CD8-positive, alpha-beta memory T cell (primary cell): ENCODE results near the gene SPTBN5. TPM values are rescaled to one million over a fixed set of nuclear protein-coding genes. Genes with fewer than 3 reads are reported as not detected.

Experiments used
- CTCF ChIA-PET: fragments of 350-600 bp; sonication (Branson Sonifier 250); formaldehyde crosslinking; loops from one replicate; lab custom pipeline; 2021; ENCODE audit warnings: antibody characterized with exemption; lab: Charles Lee
- POLR2A ChIA-PET: fragments of 350-600 bp; sonication (Branson Sonifier 250); formaldehyde crosslinking; loops from one replicate; lab custom pipeline; 2021; ENCODE audit warnings: antibody characterized with exemption; lab: Charles Lee
- DNase-seq, 5 donors: peaks; one replicate each; pipeline versions ENCODE4 v3.0.0 to v3.0.0-alpha.2; 2020 to 2022; ENCODE audit warnings: mixed read lengths in 1 of 5
- H3K27ac ChIP-seq: one replicate; pipeline ENCODE4 v1.7.0; 2013; ENCODE audit warnings: low read depth, mild to moderate bottlenecking, low read length, moderate library complexity
- H3K27me3 ChIP-seq: 2 replicates; pipeline ENCODE4 v1.7.0; 2013; ENCODE audit warnings: low read length, mild to moderate bottlenecking; ENCODE audit not compliant: insufficient read depth, poor library complexity, severe bottlenecking
- H3K36me3 ChIP-seq: 2 replicates; pipeline ENCODE4 v1.7.0; 2013; ENCODE audit warnings: mild to moderate bottlenecking, low read length, moderate library complexity; ENCODE audit not compliant: insufficient read depth
- H3K4me1 ChIP-seq: 2 replicates; pipeline ENCODE4 v1.7.0; 2013; ENCODE audit warnings: mild to moderate bottlenecking, low read length, moderate library complexity; ENCODE audit not compliant: insufficient read depth
- H3K4me3 ChIP-seq: 2 replicates; pipeline ENCODE4 v1.7.0; 2013; ENCODE audit warnings: mild to moderate bottlenecking, low read length
- H3K9me3 ChIP-seq: 2 replicates; pipeline ENCODE4 v1.7.0; 2013; ENCODE audit warnings: mild to moderate bottlenecking, low read length
- H3K27ac Mint-ChIP-seq, 8 donors: one replicate each; pipeline ENCODE4 v1.8.0; 2020 to 2021; ENCODE audit warnings: mixed read lengths in 8 of 8, mild to moderate bottlenecking in 6 of 8, inconsistent platforms in 3 of 8, moderate library complexity in 3 of 8
- H3K27me3 Mint-ChIP-seq, 2 donors: one replicate each; pipeline ENCODE4 v1.8.0; 2020 to 2021; ENCODE audit warnings: mixed read lengths in 2 of 2, mild to moderate bottlenecking in 1 of 2, moderate library complexity in 1 of 2
- H3K36me3 Mint-ChIP-seq, 3 donors: one replicate each; pipeline ENCODE4 v1.8.0; 2020 to 2021; ENCODE audit warnings: mixed read lengths in 3 of 3, inconsistent platforms in 1 of 3, mild to moderate bottlenecking in 1 of 3
- H3K4me1 Mint-ChIP-seq, 3 donors: one replicate each; pipeline ENCODE4 v1.8.0; 2020 to 2021; ENCODE audit warnings: mixed read lengths in 3 of 3, inconsistent platforms in 1 of 3, mild to moderate bottlenecking in 1 of 3
- H3K4me3 Mint-ChIP-seq, 7 donors: one replicate each; pipeline ENCODE4 v1.8.0; 2020 to 2021; ENCODE audit warnings: mixed read lengths in 7 of 7, mild to moderate bottlenecking in 6 of 7, moderate library complexity in 4 of 7, inconsistent platforms in 2 of 7
- H3K9me3 Mint-ChIP-seq, 5 donors: one replicate each; pipeline ENCODE4 v1.8.0; 2020 to 2022; ENCODE audit warnings: mixed read lengths in 5 of 5, mild to moderate bottlenecking in 3 of 5, moderate library complexity in 2 of 5, inconsistent platforms in 1 of 5
- polyA plus RNA-seq: library from polyadenylated mRNA; unstranded; fragments of 300-500 nt; fragmentation: Illumina TruSeq; gene quantifications from one replicate; pipeline ENCODE4 v1.2.3, GENCODE V29; 2021
- total RNA-seq, 2 experiments: library from RNA; stranded (reverse); gene quantifications; one replicate each; pipeline ENCODE4 v1.2.3, GENCODE V29; 2021

Gene SPTBN5
- total and polyA plus RNA-seq, 3 experiments from 2014 or later: 0.31 to 0.39 TPM; not detected in 1

GRCh38 chr15:41804361-41804760 lies 89.5 kb downstream of the SPTBN5 start:
- Histone ChIP-seq H3K9me3 (no peaks in the 10 kb centered on the region), H3K4me1 (peaks cover 5% of the 10 kb centered on the region), H3K27me3 (no peaks in the 10 kb centered on the region), H3K27ac (no peak overlapping the region), H3K36me3 (peaks cover 10% of the 10 kb centered on the region), H3K4me3 (no peak overlapping the region)
- H3K27ac Mint-ChIP-seq: peak overlapping the region in 1 of 8 donors; percentile 64
- no peak for DNase-seq
- H3K4me3 Mint-ChIP-seq: no peak overlapping the region
- peaks cover 2 to 5% (median 4%) of the 10 kb centered on the region in 3 donors for H3K4me1 Mint-ChIP-seq
- no peaks in the 10 kb centered on the region for H3K9me3 Mint-ChIP-seq
- peaks cover 0 to 48% (median 4%) of the 10 kb centered on the region in 3 donors for H3K36me3 Mint-ChIP-seq
- POLR2A ChIA-PET: no interaction called here
- H3K27me3 Mint-ChIP-seq: no peaks in the 10 kb centered on the region
- CTCF ChIA-PET: interaction anchor here (1.6 to 3.8 kb wide), 2 partner anchors 32 to 100 kb away, joined by 4 to 9 read pairs; no protein-coding TSS in a partner anchor

- Mint-ChIP-seq H3K9me3 (no peaks in the 10 kb centered on the region), H3K4me3 (no peak overlapping the region), H3K36me3 (peaks cover 0 to 53% (median 4%) of the 10 kb centered on the region in 3 donors), H3K27ac (no peak overlapping the region), H3K4me1 (peaks cover 2 to 9% (median 7%) of the 10 kb centered on the region in 3 donors), H3K27me3 (no peaks in the 10 kb centered on the region)
- H3K4me3 ChIP-seq: no peak overlapping the region
- H3K27me3 ChIP-seq: no peaks in the 10 kb centered on the region
- H3K27ac ChIP-seq: no peak overlapping the region
- no peak for DNase-seq
- ChIA-PET POLR2A (no interaction called here), CTCF (interaction anchor here (0.7 to 3.8 kb wide), 6 partner anchors 10 to 135 kb away, joined by 3 to 9 read pairs (median 3); partner anchors contain the start of gene MAPKBP1)
- peaks cover 10% of the 10 kb centered on the region for H3K36me3 ChIP-seq
- H3K9me3 ChIP-seq: no peaks in the 10 kb centered on the region
- peaks cover 5% of the 10 kb centered on the region for H3K4me1 ChIP-seq
Measured at GRCh38 chr15:41801850-41802455, 91.9 kb downstream of the SPTBN5 start.

GRCh38 chr15:41801185-41801584 lies 92.7 kb downstream of the SPTBN5 start:
- H3K36me3 ChIP-seq: peaks cover 10% of the 10 kb centered on the region
- no peaks in the 10 kb centered on the region for H3K9me3 ChIP-seq
- ChIA-PET CTCF (interaction anchor here (0.9 to 1.6 kb wide), 5 partner anchors 11 to 136 kb away, joined by 3 to 5 read pairs (median 3); no protein-coding TSS in a partner anchor), POLR2A (no interaction called here)
- Mint-ChIP-seq H3K4me1 (peaks cover 2 to 12% (median 8%) of the 10 kb centered on the region in 3 donors), H3K27ac (peak overlapping the region in 2 of 8 donors; percentile 58), H3K27me3 (no peaks in the 10 kb centered on the region), H3K9me3 (no peaks in the 10 kb centered on the region), H3K36me3 (peaks cover 0 to 50% (median 2%) of the 10 kb centered on the region in 3 donors), H3K4me3 (no peak overlapping the region)
- H3K4me1 ChIP-seq: peaks cover 5% of the 10 kb centered on the region
- no peak overlapping the region for H3K4me3 ChIP-seq
- H3K27ac ChIP-seq: no peak overlapping the region
- no peaks in the 10 kb centered on the region for H3K27me3 ChIP-seq
- DNase-seq: no peak

GRCh38 chr15:41799488-41799805 lies 94.4 kb downstream of the SPTBN5 start:
- no peaks in the 10 kb centered on the region for H3K4me1 ChIP-seq
- no peaks in the 10 kb centered on the region for H3K27me3 ChIP-seq
- ChIA-PET POLR2A (no interaction called here), CTCF (interaction anchor here (1.6 kb wide), 1 partner anchor 25 kb away, joined by 6 read pairs; the partner anchor contains the start of gene MAPKBP1)
- Mint-ChIP-seq H3K36me3 (peaks cover 0 to 39% (median 2%) of the 10 kb centered on the region in 3 donors), H3K9me3 (no peaks in the 10 kb centered on the region), H3K27me3 (no peaks in the 10 kb centered on the region), H3K27ac (peak overlapping the region in 3 of 8 donors; percentile 22 to 53 (median 34)), H3K4me1 (peaks cover 5 to 16% (median 14%) of the 10 kb centered on the region in 3 donors), H3K4me3 (no peak overlapping the region)
- peaks cover 10% of the 10 kb centered on the region for H3K36me3 ChIP-seq
- H3K4me3 ChIP-seq: no peak overlapping the region
- H3K27ac ChIP-seq: no peak overlapping the region
- no peaks in the 10 kb centered on the region for H3K9me3 ChIP-seq
- DNase-seq: no peak

- Histone ChIP-seq H3K27ac (no peak overlapping the region), H3K27me3 (no peaks in the 10 kb centered on the region), H3K4me1 (no peaks in the 10 kb centered on the region), H3K9me3 (no peaks in the 10 kb centered on the region), H3K4me3 (no peak overlapping the region), H3K36me3 (peaks cover 10% of the 10 kb centered on the region)
- peaks cover 5 to 16% (median 14%) of the 10 kb centered on the region in 3 donors for H3K4me1 Mint-ChIP-seq
- no peaks in the 10 kb centered on the region for H3K27me3 Mint-ChIP-seq
- peaks cover 0 to 36% (median 2%) of the 10 kb centered on the region in 3 donors for H3K36me3 Mint-ChIP-seq
- peak overlapping the region in 3 of 8 donors; percentile 14 to 55 (median 42) for H3K27ac Mint-ChIP-seq
- CTCF ChIA-PET: interaction anchor here (1.6 kb wide), 1 partner anchor 25 kb away, joined by 6 read pairs; the partner anchor contains the start of gene MAPKBP1
- POLR2A ChIA-PET: no interaction called here
- no peak overlapping the region for H3K4me3 Mint-ChIP-seq
- DNase-seq: no peak
- no peaks in the 10 kb centered on the region for H3K9me3 Mint-ChIP-seq
Measured at GRCh38 chr15:41798607-41799487, 95.0 kb downstream of the SPTBN5 start.

Other genes with a start within 250 kb of the SPTBN5 start
- 10 to 100 TPM; 40.1 to 41.5 TPM for gene MGA, start 233.6 kb downstream of the SPTBN5 start, total RNA-seq
- gene MGA, start 233.6 kb downstream of the SPTBN5 start, polyA plus RNA-seq: 22.5 TPM
- 10 to 100 TPM; 16.0 to 17.8 TPM for gene MAPKBP1, start 119.6 kb downstream of the SPTBN5 start, total RNA-seq
- 4.8 TPM for gene MAPKBP1, start 119.6 kb downstream of the SPTBN5 start, polyA plus RNA-seq
- 10 to 100 TPM; 14.4 to 15.0 TPM for gene JMJD7, start 66.0 kb downstream of the SPTBN5 start, total RNA-seq
- 25.5 TPM for gene JMJD7, start 66.0 kb downstream of the SPTBN5 start, polyA plus RNA-seq
- 1 to 10 TPM; 5.9 to 6.8 TPM for gene PLA2G4B, start 55.2 kb downstream of the SPTBN5 start, total RNA-seq
- gene PLA2G4B, start 55.2 kb downstream of the SPTBN5 start, polyA plus RNA-seq: 3.1 TPM
- 10 to 100 TPM; 24.2 to 26.4 TPM for gene EHD4, start 78.5 kb upstream of the SPTBN5 start, total RNA-seq
- gene EHD4, start 78.5 kb upstream of the SPTBN5 start, polyA plus RNA-seq: 11.2 TPM
- not detected for gene PLA2G4E, start 127.0 kb upstream of the SPTBN5 start, total RNA-seq
- gene PLA2G4E, start 127.0 kb upstream of the SPTBN5 start, polyA plus RNA-seq: not detected
- not detected for gene PLA2G4D, start 200.5 kb upstream of the SPTBN5 start, total RNA-seq
- gene PLA2G4D, start 200.5 kb upstream of the SPTBN5 start, polyA plus RNA-seq: not detected